ENCODE results near the gene MCTP2.
"Not testable (repeated sequence)": the region's sequence is repeated elsewhere in the genome, so short reads cannot be mapped to it uniquely, and the experiment has no call there.

MCTP2 gene

GRCh38 chr15:94235041-94235440 is 3.7 kb downstream of the MCTP2 start:
- DNase-seq (ENCODE audit: low read depth) = no peak

GRCh38 chr15:94235646-94236045 is 4.3 kb downstream of the MCTP2 start:
- DNase-seq (ENCODE audit: low read depth) = no peak

GRCh38 chr15:94236608-94237007 is 5.2 kb downstream of the MCTP2 start:
- DNase-seq (ENCODE audit: low read depth) = no peak

- DNase-seq (ENCODE audit: low read depth) = no peak
Measured at GRCh38 chr15:94237903-94238302, 6.5 kb downstream of the MCTP2 start.

GRCh38 chr15:94238539-94239118 is 7.3 kb downstream of the MCTP2 start:
- no peak for DNase-seq (ENCODE audit: low read depth)

GRCh38 chr15:94239474-94239873 is 8.1 kb downstream of the MCTP2 start:
- no peak for DNase-seq (ENCODE audit: low read depth)

- no peak for DNase-seq (ENCODE audit: low read depth)
Measured at GRCh38 chr15:94240480-94240879, 9.1 kb downstream of the MCTP2 start.

- no peak for DNase-seq (ENCODE audit: low read depth)
Measured at GRCh38 chr15:94242257-94242656, 10.9 kb downstream of the MCTP2 start.

GRCh38 chr15:94243003-94243402 is 11.6 kb downstream of the MCTP2 start:
- not testable (repeated sequence) for DNase-seq (ENCODE audit: low read depth)

GRCh38 chr15:94243418-94243817 is 12.1 kb downstream of the MCTP2 start:
- no peak for DNase-seq (ENCODE audit: low read depth)

- DNase-seq (ENCODE audit: low read depth) = no peak
Measured at GRCh38 chr15:94246016-94246415, 14.7 kb downstream of the MCTP2 start.

- DNase-seq (ENCODE audit: low read depth) = no peak
Measured at GRCh38 chr15:94247789-94248638, 16.7 kb downstream of the MCTP2 start.

GRCh38 chr15:94250801-94251200 is 19.4 kb downstream of the MCTP2 start:
- DNase-seq (ENCODE audit: low read depth) = no peak

GRCh38 chr15:94252223-94252766 is 20.9 kb downstream of the MCTP2 start:
- no peak for DNase-seq (ENCODE audit: low read depth)

- DNase-seq (ENCODE audit: low read depth) = no peak
Measured at GRCh38 chr15:94252906-94253491, 21.6 kb downstream of the MCTP2 start.

- no peak for DNase-seq (ENCODE audit: low read depth)
Measured at GRCh38 chr15:94253742-94254141, 22.4 kb downstream of the MCTP2 start.

- no peak for DNase-seq (ENCODE audit: low read depth)
Measured at GRCh38 chr15:94255540-94255939, 24.2 kb downstream of the MCTP2 start.

- DNase-seq (ENCODE audit: low read depth) = no peak
Measured at GRCh38 chr15:94256511-94256910, 25.1 kb downstream of the MCTP2 start.

GRCh38 chr15:94257776-94258175 is 26.4 kb downstream of the MCTP2 start:
- DNase-seq (ENCODE audit: low read depth) = not testable (repeated sequence)

- no peak for DNase-seq (ENCODE audit: low read depth)
Measured at GRCh38 chr15:94258246-94258645, 26.9 kb downstream of the MCTP2 start.

- no peak for DNase-seq (ENCODE audit: low read depth)
Measured at GRCh38 chr15:94259121-94259751, 27.9 kb downstream of the MCTP2 start.

GRCh38 chr15:94259863-94260262 is 28.5 kb downstream of the MCTP2 start:
- DNase-seq (ENCODE audit: low read depth) = no peak

GRCh38 chr15:94262201-94262600 is 30.8 kb downstream of the MCTP2 start:
- DNase-seq (ENCODE audit: low read depth) = no peak
